DND-41 (cell line): ENCODE measurements around the gene PEAK1.

Experiments
- ATAC-seq: fragments of 200-7000 bp; cut with Tn5 transposase; 3 replicates; pipeline ENCODE4 v1.9.1; 2021; ENCODE audit warnings: low read depth; ENCODE audit not compliant: insufficient read depth
- DNase-seq: peaks from one replicate; pipeline ENCODE4 v3.0.0-alpha.2; 2020
- H2AFZ ChIP-seq: 2 replicates; pipeline ENCODE4 v1.6.0; 2012; ENCODE audit warnings: low read depth, low read length
- H3K27ac ChIP-seq: 2 replicates; pipeline ENCODE4 v1.5.1; 2012; ENCODE audit warnings: low read length, inconsistent platforms
- H3K27me3 ChIP-seq: fragments of 200-600 bp; sonication (generic); 2 replicates; pipeline ENCODE4 v1.6.0; 2012; ENCODE audit warnings: low read length, mild to moderate bottlenecking, inconsistent platforms; ENCODE audit not compliant: insufficient read depth, poor library complexity
- H3K36me3 ChIP-seq: 2 replicates; pipeline ENCODE4 v1.5.1; 2012; ENCODE audit warnings: low read length, inconsistent platforms; ENCODE audit not compliant: insufficient read depth
- H3K4me1 ChIP-seq: 2 replicates; pipeline ENCODE4 v1.5.1; 2012; ENCODE audit warnings: mild to moderate bottlenecking, low read length; ENCODE audit not compliant: insufficient read depth
- H3K4me2 ChIP-seq: 2 replicates; pipeline ENCODE4 v1.6.0; 2012; ENCODE audit warnings: mild to moderate bottlenecking, moderate library complexity, low read length, inconsistent platforms; ENCODE audit not compliant: insufficient read depth
- H3K4me3 ChIP-seq, 2 experiments: fragments of 200-600 bp in 1 of 2; shearing (Covaris generic) in 1 of 2; 2 replicates each; pipeline ENCODE4 v1.5.1; 2012 to 2016; ENCODE audit warnings: inconsistent platforms in 2 of 2, low read length in 2 of 2, mild to moderate bottlenecking in 2 of 2, low read depth in 1 of 2, moderate library complexity in 1 of 2
- H3K79me2 ChIP-seq: 2 replicates; pipeline ENCODE4 v1.6.0; 2012; ENCODE audit warnings: low read length, inconsistent platforms; ENCODE audit not compliant: insufficient read depth
- H3K9ac ChIP-seq: 2 replicates; pipeline ENCODE4 v1.6.0; 2012; ENCODE audit warnings: low read depth, mild to moderate bottlenecking, inconsistent platforms, low read length, moderate library complexity
- H3K9me3 ChIP-seq: 2 replicates; pipeline ENCODE4 v1.5.1; 2012; ENCODE audit warnings: low read length, moderate library complexity, mild to moderate bottlenecking, inconsistent platforms; ENCODE audit not compliant: insufficient read depth, severe bottlenecking
- H4K20me1 ChIP-seq: 2 replicates; pipeline ENCODE4 v1.6.0; 2012; ENCODE audit warnings: low read length; ENCODE audit not compliant: insufficient read depth
- CTCF ChIP-seq: IDR thresholded peaks from 2 replicates; pipeline ENCODE4 v1.5.1; 2012; ENCODE audit warnings: borderline replicate concordance, low read length, moderate library complexity, mild to moderate bottlenecking; ENCODE audit not compliant: poor library complexity, severe bottlenecking; ENCODE audit errors: extremely low read depth
- EZH2 ChIP-seq: IDR thresholded peaks from 3 replicates; pipeline ENCODE4 v1.6.1; 2012; ENCODE audit warnings: borderline replicate concordance, low read depth, mild to moderate bottlenecking, moderate library complexity, low read length, inconsistent platforms; ENCODE audit not compliant: severe bottlenecking

The PEAK1 gene

DNA sequence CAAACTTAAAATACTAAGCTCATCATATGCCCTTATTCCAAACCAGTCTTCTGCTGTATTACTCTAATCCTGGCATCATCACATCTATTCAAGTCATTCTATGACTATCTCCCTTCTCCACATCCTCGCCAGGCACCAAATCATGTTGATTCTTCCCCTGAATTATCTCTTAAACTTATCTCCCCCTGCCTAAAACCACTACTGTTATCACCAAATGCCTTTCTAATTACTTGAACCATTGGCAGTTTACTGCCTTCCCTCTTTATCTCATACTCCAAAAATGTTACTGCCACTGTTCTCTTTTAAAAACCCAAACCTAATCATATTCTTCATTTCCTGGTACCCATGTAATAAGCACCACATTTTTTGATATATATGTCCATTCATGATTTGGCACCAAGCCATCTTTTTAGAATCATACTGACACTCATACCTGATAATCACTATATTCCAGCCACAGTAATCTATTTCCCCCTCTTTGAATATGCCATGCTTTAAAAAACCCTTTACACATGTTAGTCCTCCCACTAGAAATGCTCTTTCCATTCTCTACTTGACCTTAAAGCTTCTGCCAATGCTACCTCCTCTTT is 126.8 kb downstream of the PEAK1 start:
- Histone ChIP-seq H4K20me1 (no peaks in the 10 kb centered on the region), H3K27ac (no peak overlapping the region), H3K4me3 (no peak overlapping the region), H2AFZ (no peak overlapping the region), H3K4me1 (no peaks in the 10 kb centered on the region), H3K4me2 (no peak overlapping the region), H3K79me2 (0 out of 2 replicates have a peak, but pooled peaks cover 3% of the 10 kb centered on the region), H3K9me3 (no peaks in the 10 kb centered on the region), H3K36me3 (no peaks in the 10 kb centered on the region), H3K27me3 (no peaks in the 10 kb centered on the region), H3K9ac (no peak overlapping the region)
- TF ChIP-seq CTCF (no peak), EZH2 (no peak)
- no peak for DNase-seq
- ATAC-seq, result no peak

- Histone ChIP-seq H3K9me3 (no peaks in the 10 kb centered on the region), H3K79me2 (0 out of 2 replicates have a peak, but pooled peaks cover 3% of the 10 kb centered on the region), H2AFZ (no peak overlapping the region), H3K27me3 (no peaks in the 10 kb centered on the region), H3K4me2 (no peak overlapping the region), H3K4me1 (no peaks in the 10 kb centered on the region), H3K27ac (no peak overlapping the region), H3K36me3 (no peaks in the 10 kb centered on the region), H3K4me3 (no peak overlapping the region), H3K9ac (no peak overlapping the region), H4K20me1 (no peaks in the 10 kb centered on the region)
- no peak for ATAC-seq
- no peak for TF ChIP-seq EZH2
- TF ChIP-seq CTCF, result no peak
- no peak for DNase-seq
These were observed 128.8 kb downstream of the PEAK1 start for GRCh38 chr15:77291107-77291506.

DNA sequence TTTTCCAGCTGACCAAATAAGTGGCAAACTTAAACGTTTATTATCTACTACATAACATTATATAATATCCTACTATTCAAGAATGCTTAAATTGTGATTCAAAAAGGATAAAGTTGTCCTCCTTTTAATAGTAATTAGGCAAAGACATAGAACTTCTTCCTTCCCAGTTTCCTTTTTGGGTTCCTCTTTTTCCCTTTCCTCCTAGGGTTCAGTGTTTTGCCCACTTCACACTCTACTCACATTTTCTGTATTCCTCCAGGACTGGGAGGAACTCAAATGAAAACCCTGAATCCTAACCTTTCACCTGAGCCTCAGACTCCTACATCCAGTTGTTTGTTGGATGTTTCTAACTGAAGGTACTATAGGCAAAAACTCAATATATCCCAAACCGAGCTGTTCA is 132.5 kb downstream of the PEAK1 start:
- TF ChIP-seq CTCF, result no peak
- TF ChIP-seq EZH2, result no peak
- H3K36me3 ChIP-seq, result peaks cover 5% of the 10 kb centered on the region; the same call in 1 of the 2 replicates
- H3K4me1 ChIP-seq, result no peaks in the 10 kb centered on the region
- no peak overlapping the region for H3K4me3 ChIP-seq
- DNase-seq (no peak), ATAC-seq (no peak)
- no peaks in the 10 kb centered on the region for H3K27me3 ChIP-seq
- no peak overlapping the region for H3K4me2 ChIP-seq
- H2AFZ ChIP-seq, result no peak overlapping the region
- H4K20me1 ChIP-seq, result no peaks in the 10 kb centered on the region
- no peaks in the 10 kb centered on the region for H3K9me3 ChIP-seq
- no peak overlapping the region for H3K27ac ChIP-seq
- H3K79me2 ChIP-seq, result 0 out of 2 replicates have a peak, but pooled peaks cover 3% of the 10 kb centered on the region
- no peak overlapping the region for H3K9ac ChIP-seq
